AG04450 (cell line): Measurements from ENCODE around the gene SH3TC1. TPM values are rescaled to one million over a fixed set of nuclear protein-coding genes. Genes with fewer than 3 reads are reported as not detected.

Source experiments
- CTCF ChIA-PET: fragments of 300-600, 350-600 bp; formaldehyde crosslinking; extraction: SDS; loops from one replicate; lab custom pipeline; 2022; ENCODE audit warnings: antibody characterized with exemption, inconsistent platforms; lab: Charles Lee
- POLR2A ChIA-PET: fragments of 350-600 bp; formaldehyde crosslinking; extraction: SDS; loops from one replicate; lab custom pipeline; 2021; ENCODE audit warnings: antibody characterized with exemption, inconsistent platforms; lab: Yijun Ruan, JAX
- DNase-seq: peaks from one replicate; pipeline ENCODE4 v3.0.0-alpha.2; 2011; ENCODE audit warnings: low read depth, low spot score
- H3K27ac ChIP-seq: one replicate; pipeline ENCODE4 v1.5.1; 2012; ENCODE audit warnings: low read depth, low read length, control low read depth
- H3K27me3 ChIP-seq: one replicate; pipeline ENCODE4 v1.6.0; 2012; ENCODE audit warnings: low read length; ENCODE audit not compliant: control insufficient read depth, insufficient read depth
- H3K4me3 ChIP-seq: 2 replicates; pipeline ENCODE4 v1.5.1; 2011; ENCODE audit warnings: mild to moderate bottlenecking, low read depth, low read length, control low read depth
- H3K9me3 ChIP-seq: 2 replicates; pipeline ENCODE4 v1.5.1; 2012; ENCODE audit warnings: low read length; ENCODE audit not compliant: control insufficient read depth, insufficient read depth
- polyA plus RNA-seq: library from polyadenylated mRNA; depleted of rRNA; stranded (reverse); fragments of >200 nt; gene quantifications from 2 replicates; pipeline ENCODE4 v1.2.3, GENCODE V29; 2011
- TF ChIP-seq, protein P1 (sequence below): IDR thresholded peaks from 2 replicates; pipeline ENCODE4 v1.5.1; 2011; ENCODE audit warnings: low read depth, low read length, control low read depth, inconsistent platforms

SH3TC1 gene
- polyA plus RNA-seq, 1 experiment, result 0.98 TPM

DNA sequence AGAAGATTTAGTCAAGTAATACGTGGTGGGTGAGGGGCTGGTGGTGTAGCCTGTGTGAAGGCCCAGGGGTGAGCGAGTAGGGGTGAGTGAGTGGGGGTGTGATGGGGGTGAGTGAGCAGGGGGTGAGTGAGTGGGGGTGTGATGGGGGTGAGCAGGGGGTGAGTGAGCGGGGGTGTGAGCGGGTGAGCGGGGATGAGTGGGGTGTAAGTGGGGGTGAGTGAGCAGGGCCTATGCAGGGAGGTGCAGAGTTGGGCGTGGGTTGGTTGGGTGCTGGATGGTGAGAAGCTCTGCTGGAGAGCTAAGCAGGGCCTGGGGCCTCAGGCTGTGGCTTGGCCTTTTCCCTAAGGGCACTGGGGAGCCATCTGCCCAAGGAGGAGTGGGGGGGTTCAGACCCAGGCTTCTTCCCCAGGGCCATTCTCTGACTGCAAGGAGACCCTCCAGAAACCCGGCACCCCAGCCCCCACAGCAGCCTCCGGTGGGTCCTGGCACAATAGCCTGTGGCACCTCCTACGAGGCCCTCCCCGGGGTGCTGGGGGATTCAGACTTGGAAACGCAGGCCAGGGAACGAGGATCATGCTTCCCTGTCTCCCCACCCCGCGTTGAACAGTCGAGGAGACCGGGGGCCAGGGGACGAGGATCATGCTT, 30.4 kb downstream of the SH3TC1 start:
- Histone ChIP-seq H3K27ac (no peak overlapping the region), H3K4me3 (no peak overlapping the region), H3K9me3 (no peaks in the 10 kb centered on the region; the same call in 1 of the 2 replicates), H3K27me3 (peaks cover 2% of the 10 kb centered on the region)
- no peak for DNase-seq
- ChIA-PET POLR2A (no interaction called here), CTCF (interaction anchor here (1.2 to 2.6 kb wide), 4 partner anchors 9 to 173 kb away, joined by 3 to 12 read pairs (median 6); no protein-coding TSS in a partner anchor)
- TF ChIP-seq, protein P1, sequence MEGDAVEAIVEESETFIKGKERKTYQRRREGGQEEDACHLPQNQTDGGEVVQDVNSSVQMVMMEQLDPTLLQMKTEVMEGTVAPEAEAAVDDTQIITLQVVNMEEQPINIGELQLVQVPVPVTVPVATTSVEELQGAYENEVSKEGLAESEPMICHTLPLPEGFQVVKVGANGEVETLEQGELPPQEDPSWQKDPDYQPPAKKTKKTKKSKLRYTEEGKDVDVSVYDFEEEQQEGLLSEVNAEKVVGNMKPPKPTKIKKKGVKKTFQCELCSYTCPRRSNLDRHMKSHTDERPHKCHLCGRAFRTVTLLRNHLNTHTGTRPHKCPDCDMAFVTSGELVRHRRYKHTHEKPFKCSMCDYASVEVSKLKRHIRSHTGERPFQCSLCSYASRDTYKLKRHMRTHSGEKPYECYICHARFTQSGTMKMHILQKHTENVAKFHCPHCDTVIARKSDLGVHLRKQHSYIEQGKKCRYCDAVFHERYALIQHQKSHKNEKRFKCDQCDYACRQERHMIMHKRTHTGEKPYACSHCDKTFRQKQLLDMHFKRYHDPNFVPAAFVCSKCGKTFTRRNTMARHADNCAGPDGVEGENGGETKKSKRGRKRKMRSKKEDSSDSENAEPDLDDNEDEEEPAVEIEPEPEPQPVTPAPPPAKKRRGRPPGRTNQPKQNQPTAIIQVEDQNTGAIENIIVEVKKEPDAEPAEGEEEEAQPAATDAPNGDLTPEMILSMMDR, result no peak

DNA sequence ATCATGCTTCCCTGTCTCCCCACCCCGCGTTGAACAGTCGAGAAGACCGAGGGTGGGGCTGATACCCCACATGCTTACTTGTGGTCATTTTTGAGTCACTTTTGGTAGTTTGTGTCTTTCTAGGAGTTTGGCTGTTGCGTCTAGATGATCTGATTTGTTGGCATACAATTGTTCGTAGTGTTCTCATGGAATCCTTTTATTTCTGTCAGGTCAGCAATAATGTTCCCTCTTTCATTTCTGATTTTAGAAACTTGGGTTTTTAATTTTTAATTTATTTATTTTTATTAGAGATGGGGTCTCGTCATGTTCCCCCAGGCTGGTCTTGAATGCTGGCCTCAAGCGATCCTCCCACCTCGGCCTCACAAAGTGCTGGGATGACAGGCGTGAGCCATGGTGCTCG, 30.9 kb downstream of the SH3TC1 start:
- TF ChIP-seq, protein P1, result no peak
- no peaks in the 10 kb centered on the region; the same call in 1 of the 2 replicates for H3K9me3 ChIP-seq
- DNase-seq, result no peak
- peaks cover 2% of the 10 kb centered on the region for H3K27me3 ChIP-seq
- ChIA-PET CTCF (interaction anchor here (2.6 kb wide), 1 partner anchor 12 kb away, joined by 8 read pairs; no protein-coding TSS in a partner anchor), POLR2A (no interaction called here)
- no peak overlapping the region for H3K4me3 ChIP-seq
- H3K27ac ChIP-seq, result no peak overlapping the region

DNA sequence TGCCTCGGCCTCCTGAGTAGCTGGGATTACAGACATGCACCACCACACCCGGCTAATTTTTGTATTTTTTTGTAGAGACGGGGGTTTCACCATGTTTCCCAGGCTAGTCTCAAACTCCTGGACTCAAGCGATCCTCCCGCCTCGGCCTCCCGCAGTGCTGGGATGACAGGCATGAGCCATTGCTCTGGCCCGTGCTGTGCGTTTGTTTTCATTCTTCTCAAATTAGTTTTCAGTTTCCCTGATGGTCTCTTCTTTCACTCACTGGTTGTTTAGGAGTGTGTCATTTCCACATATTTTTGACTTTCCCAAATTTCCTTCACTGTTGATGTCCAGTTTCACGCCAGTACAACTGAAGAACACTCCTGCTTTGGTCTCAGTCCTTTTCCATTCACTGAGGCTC, 31.8 kb downstream of the SH3TC1 start:
- Histone ChIP-seq H3K4me3 (no peak overlapping the region), H3K27me3 (no peaks in the 10 kb centered on the region), H3K9me3 (no peaks in the 10 kb centered on the region; the same call in 1 of the 2 replicates), H3K27ac (no peak overlapping the region)
- TF ChIP-seq, protein P1, result no peak
- no peak for DNase-seq
- POLR2A ChIA-PET, result interaction anchor here (0.7 kb wide), 1 partner anchor 163 kb away, joined by 3 read pairs; no protein-coding TSS in a partner anchor
- CTCF ChIA-PET, result interaction anchor here (0.6 to 2.6 kb wide), 2 partner anchors 12 to 35 kb away, joined by 3 to 8 read pairs; no protein-coding TSS in a partner anchor

DNA sequence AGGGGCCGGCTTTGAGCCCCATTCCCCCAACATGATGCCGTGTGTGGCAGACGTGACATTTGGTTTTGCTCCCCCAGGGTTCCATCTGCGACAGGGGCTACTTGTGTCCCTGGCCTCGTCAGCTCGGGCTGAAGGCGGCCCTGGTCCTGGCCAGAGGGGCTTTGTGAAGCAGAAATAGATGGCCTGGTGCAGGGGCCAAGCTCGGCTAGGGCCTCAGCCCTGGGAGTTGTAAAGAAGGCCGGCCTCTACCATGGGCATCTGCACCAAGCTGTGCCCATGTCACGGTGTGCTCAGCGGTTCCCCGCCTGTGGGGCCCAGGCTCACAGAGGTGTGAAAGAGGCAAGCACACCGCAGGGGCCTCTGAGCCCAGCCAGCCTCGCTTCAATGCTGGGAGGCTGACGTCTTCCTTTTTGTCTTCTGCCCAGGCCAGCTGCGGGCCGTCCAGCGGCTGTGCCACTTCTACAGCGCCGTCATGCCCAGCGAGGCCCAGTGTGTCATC, 32.5 kb downstream of the SH3TC1 start:
- ChIA-PET POLR2A (no interaction called here), CTCF (interaction anchor here (1.5 kb wide), 1 partner anchor 11 kb away, joined by 5 read pairs; no protein-coding TSS in a partner anchor)
- Histone ChIP-seq H3K27me3 (no peaks in the 10 kb centered on the region), H3K9me3 (no peaks in the 10 kb centered on the region; the same call in 1 of the 2 replicates), H3K4me3 (no peak overlapping the region), H3K27ac (no peak overlapping the region)
- no peak for DNase-seq
- TF ChIP-seq, protein P1, result no peak

DNA sequence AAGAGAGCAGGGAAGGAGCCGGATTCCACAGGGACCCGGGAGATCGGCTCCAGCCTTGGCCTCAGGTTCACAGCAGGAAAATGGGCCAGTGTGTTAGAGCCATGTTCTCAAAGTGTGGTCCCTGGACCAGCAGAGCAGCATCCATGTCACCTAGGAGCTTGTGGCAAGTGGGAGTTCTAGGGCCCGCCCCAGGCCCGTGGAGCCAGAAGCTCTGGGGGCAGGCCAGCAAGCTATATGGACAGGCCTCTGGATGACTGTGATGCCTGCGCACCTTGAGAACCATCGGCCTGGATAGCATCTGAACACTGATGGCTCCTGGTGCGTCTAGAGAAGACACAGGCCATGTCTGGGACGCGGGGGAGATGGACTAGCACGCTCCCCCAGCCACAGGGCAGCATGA, 33.7 kb downstream of the SH3TC1 start:
- TF ChIP-seq, protein P1, result no peak
- Histone ChIP-seq H3K27me3 (no peaks in the 10 kb centered on the region), H3K4me3 (no peak overlapping the region), H3K27ac (no peak overlapping the region), H3K9me3 (no peaks in the 10 kb centered on the region; the same call in 1 of the 2 replicates)
- ChIA-PET CTCF (interaction anchor here (1.5 kb wide), 1 partner anchor 9 kb away, joined by 5 read pairs; no protein-coding TSS in a partner anchor), POLR2A (no interaction called here)
- DNase-seq, result no peak
